Stimulated activated CD4-positive, alpha-beta T cell treated with anti-CD3 and anti-CD28 coated beads, TNF-alpha, amount 100 ng/mL, for 48 hours (primary cell): ENCODE results near the gene NDUFA11.
"Not testable (repeated sequence)": the region's sequence is repeated elsewhere in the genome, so short reads cannot be mapped to it uniquely, and the experiment has no call there.

Experiments
- DNase-seq, 3 donors: peaks; one replicate each; pipeline ENCODE4 v3.0.0-alpha.2; 2020; ENCODE audit warnings: low read depth in 3 of 3

The NDUFA11 gene

GRCh38 chr19:5890099-5890498 is 13.5 kb downstream of the NDUFA11 start:
- DNase-seq = no peak

GRCh38 chr19:5889288-5889971 is 14.2 kb downstream of the NDUFA11 start:
- DNase-seq = no peak

- not testable (repeated sequence) for DNase-seq
Observed at GRCh38 chr19:5884065-5884811, 19.4 kb downstream of the NDUFA11 start.

GRCh38 chr19:5883157-5883873 is 20.3 kb downstream of the NDUFA11 start:
- DNase-seq = not testable (repeated sequence)

- no peak for DNase-seq
Observed at GRCh38 chr19:5882421-5882968, 21.1 kb downstream of the NDUFA11 start.

GRCh38 chr19:5881543-5882299 is 21.9 kb downstream of the NDUFA11 start:
- DNase-seq = no peak

- DNase-seq = no peak
Observed at GRCh38 chr19:5880604-5881078, 22.9 kb downstream of the NDUFA11 start.

DNA sequence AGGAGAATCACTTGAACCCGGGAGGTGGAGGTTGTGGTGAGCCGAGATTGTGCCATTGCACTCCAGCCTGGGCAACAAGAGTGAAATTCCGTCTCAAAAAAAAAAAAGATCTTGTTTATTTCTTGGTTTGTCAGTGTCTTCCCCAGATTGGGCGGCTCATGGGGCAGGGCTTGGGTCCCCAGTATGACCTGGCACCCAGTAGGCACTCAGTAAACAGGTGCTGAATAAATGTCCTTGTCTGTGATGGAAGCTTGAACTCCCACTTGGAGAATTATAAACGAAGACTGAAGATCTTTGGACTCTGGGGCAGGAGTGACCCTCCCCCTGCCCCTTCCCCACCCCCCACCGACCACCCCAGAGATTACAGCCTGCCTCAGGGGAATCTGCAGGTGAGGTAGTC is 23.4 kb downstream of the NDUFA11 start:
- no peak for DNase-seq

DNA sequence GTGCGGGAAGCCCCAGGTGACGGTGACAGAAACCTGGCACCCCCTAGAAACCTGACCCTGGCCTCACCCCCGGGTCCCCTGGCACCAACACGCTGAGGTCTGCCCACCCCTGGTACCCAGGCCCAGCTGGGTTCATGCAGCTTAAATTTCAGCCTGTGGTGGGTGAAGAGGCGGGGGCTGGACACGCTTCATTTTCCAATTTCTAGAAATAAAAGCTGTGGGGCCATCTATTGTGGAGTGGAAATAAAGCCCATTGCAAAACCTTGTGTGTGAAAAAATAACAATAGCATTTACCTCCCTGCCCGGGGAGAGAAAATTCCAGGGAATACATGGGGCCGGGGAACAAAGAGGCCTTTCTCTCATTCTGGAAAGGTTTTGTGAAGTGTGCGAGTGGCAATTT is 25.7 kb downstream of the NDUFA11 start:
- no peak for DNase-seq

DNA sequence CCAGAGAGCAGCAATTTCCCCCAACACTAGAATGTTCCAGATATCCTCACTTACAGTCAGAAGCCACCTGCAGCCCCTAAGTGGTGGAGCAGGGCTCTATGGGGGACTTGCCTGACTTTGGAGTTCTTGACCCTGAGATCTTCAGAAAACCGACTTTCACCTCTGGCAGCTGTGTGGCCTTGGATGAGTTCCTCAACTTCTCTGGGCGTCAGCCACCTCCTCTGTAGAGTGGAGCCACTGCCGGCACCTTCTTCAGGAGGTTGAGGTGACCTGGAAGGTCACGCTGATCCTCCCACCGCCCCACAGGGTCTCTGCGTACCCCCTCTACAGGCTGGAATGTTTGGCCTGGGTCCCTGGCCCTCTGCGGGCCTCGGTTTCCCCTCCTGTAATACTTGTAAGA is 26.2 kb downstream of the NDUFA11 start:
- DNase-seq = no peak

- DNase-seq = not testable (repeated sequence)
Observed at GRCh38 chr19:5874496-5874895, 29.1 kb downstream of the NDUFA11 start.

- no peak for DNase-seq
Observed at GRCh38 chr19:5873617-5874199, 29.9 kb downstream of the NDUFA11 start.

- no peak for DNase-seq
Observed at GRCh38 chr19:5870986-5871394, 32.6 kb downstream of the NDUFA11 start.

- no peak for DNase-seq
Observed at GRCh38 chr19:5867201-5868136, 36.1 kb downstream of the NDUFA11 start.

DNA sequence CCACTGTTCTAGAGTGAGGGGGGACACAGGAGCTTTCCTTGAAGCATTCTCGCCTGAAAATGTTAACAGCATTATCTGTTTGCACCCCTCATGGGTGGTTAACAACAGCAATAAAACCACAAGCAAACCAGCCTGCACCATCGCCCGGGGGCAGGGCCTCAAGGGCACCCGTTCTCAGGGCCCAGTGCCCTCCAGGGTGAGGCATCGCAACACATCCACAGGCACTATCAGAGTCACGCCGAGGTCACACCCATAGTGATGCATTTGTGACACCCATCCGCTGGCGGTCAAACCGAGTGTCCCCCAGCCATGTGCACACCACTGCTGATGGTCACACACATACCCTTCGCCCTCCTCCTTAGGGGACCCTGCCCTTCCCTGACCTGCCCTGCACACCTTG is 37.8 kb downstream of the NDUFA11 start:
- no peak for DNase-seq

GRCh38 chr19:5864725-5865486 is 38.7 kb downstream of the NDUFA11 start:
- no peak for DNase-seq

DNA sequence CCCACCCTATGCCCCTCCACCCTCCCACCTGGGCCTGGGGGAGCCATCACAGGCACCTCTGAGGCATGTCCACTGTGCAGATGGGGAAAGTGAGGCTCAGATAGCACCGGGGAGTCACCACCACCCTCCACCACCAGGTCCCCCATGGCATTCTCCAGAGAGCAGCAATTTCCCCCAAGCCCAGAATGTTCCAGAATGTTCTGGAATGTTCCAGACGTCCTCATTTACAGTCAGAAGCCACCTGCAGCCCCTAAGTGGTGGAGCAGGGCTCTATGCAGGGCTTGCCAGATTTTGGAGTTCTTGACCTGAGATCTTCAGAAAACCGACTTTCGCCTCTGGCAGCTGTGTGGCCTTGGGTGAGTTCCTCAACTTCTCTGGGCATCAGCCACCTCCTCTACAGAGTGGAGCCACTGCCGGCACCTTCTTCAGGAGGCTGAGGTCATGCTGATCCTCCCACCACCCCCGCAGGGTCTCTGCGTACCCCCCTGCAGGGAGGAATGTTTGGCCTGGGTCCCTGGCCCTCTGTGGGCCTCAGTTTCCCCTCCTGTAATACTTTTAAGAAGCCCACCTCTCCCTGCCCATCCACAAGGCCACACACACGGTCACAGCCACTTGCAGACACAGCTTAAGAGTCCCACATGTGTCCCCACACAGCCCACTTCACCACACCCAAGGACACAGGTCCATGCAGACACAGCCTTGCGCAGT is 39.4 kb downstream of the NDUFA11 start:
- no peak for DNase-seq

GRCh38 chr19:5863030-5863665 is 40.4 kb downstream of the NDUFA11 start:
- DNase-seq = no peak
